K562 (cell line): ENCODE measurements around the gene CRIM1. TPM values are rescaled to one million over a fixed set of nuclear protein-coding genes. Genes with fewer than 3 reads are reported as not detected.
A peak's percentile ranks its signal among the peaks of the same experiment; 100 is the strongest.

Experiments used
- ARID1B ChIP-seq: fragments of 450-650 bp; IDR thresholded peaks from 2 replicates; pipeline ENCODE4 v1.6.1; 2016; ENCODE audit warnings: antibody characterized with exemption, mild to moderate bottlenecking, inconsistent platforms
- CXXC5 ChIP-seq: fragments of 250-450 bp; sonication (Bioruptor Pico); IDR thresholded peaks from 2 replicates; pipeline ENCODE4 v1.8.0; 2022; ENCODE audit warnings: inconsistent platforms, mild to moderate bottlenecking, moderate library complexity
- ETV6 ChIP-seq, 3 experiments: fragments of 150-350 bp in 1 of 3; sonication (generic) in 1 of 3; formaldehyde crosslinking in 1 of 3; IDR thresholded peaks; 2 replicates each; pipeline versions ENCODE4 v1.6.1 to v1.8.0; 2014 to 2022; ENCODE audit warnings: borderline replicate concordance in 2 of 3, low read depth in 2 of 3, antibody characterized with exemption in 1 of 3, low read length in 1 of 3, mild to moderate bottlenecking in 1 of 3, missing genetic modification reagents in 1 of 3
- GABPA ChIP-seq: fragments of 200-800 bp; sonication (Bioruptor generic); conservative IDR thresholded peaks from 2 replicates; pipeline ENCODE4 v1.6.1; 2016; ENCODE audit warnings: low read depth, missing genetic modification characterization, missing compliant biosample characterization
- HCFC1 ChIP-seq: IDR thresholded peaks from 2 replicates; pipeline ENCODE4 v1.6.1; 2012; ENCODE audit warnings: low read depth, low read length, improper control_type of control experiment
- MTA3 ChIP-seq: fragments of 450-650 bp; formaldehyde crosslinking; IDR thresholded peaks from 2 replicates; pipeline ENCODE4 v1.6.1; 2017; ENCODE audit warnings: mild to moderate bottlenecking, borderline replicate concordance
- MTF1 ChIP-seq: fragments of 250-450 bp; sonication (Bioruptor Pico); IDR thresholded peaks from 2 replicates; pipeline ENCODE4 v1.9.0; 2021; ENCODE audit warnings: moderate library complexity, mild to moderate bottlenecking, inconsistent platforms, borderline replicate concordance
- RBM39 ChIP-seq: fragments of 200-400 bp; formaldehyde crosslinking; optimal IDR thresholded peaks from 2 replicates; pipeline ENCODE3; 2018; ENCODE audit warnings: low read depth, low read length
- SIX5 ChIP-seq, 2 experiments: IDR thresholded peaks; 2 replicates each; pipeline ENCODE4 v1.6.1; 2011; ENCODE audit warnings: low read length in 2 of 2, borderline replicate concordance in 1 of 2, low read depth in 1 of 2, mild to moderate bottlenecking in 1 of 2, moderate library complexity in 1 of 2; ENCODE audit not compliant: insufficient read depth in 1 of 2
- SPI1 ChIP-seq: IDR thresholded peaks from 2 replicates; pipeline ENCODE4 v1.6.1; 2011; ENCODE audit warnings: low read depth, low read length, control low read depth, borderline replicate concordance
- TGIF2 ChIP-seq: sonication (generic); formaldehyde crosslinking; IDR thresholded peaks from 2 replicates; pipeline ENCODE4 v1.8.1; 2022; ENCODE audit warnings: mild to moderate bottlenecking, missing genetic modification reagents, moderate library complexity
- XRCC5 ChIP-seq: fragments of 200-400 bp; formaldehyde crosslinking; IDR thresholded peaks from 2 replicates; pipeline ENCODE4 v1.6.1; 2017; ENCODE audit warnings: low read depth, mild to moderate bottlenecking, low read length
- ZKSCAN3 ChIP-seq: fragments of 250-450 bp; sonication (Bioruptor Pico); IDR thresholded peaks from 2 replicates; pipeline ENCODE4 v1.4.0; 2020
- ZNF212 ChIP-seq: fragments of 450-650 bp; formaldehyde crosslinking; IDR thresholded peaks from 2 replicates; pipeline ENCODE4 v1.4.0; 2020; ENCODE audit warnings: mild to moderate bottlenecking
- polyA plus RNA-seq, 8 experiments: library from polyadenylated mRNA; depleted of rRNA in 4 of 8; stranded (reverse) in 5 of 8; unstranded in 3 of 8; fragments of >200 nt; fragmentation: Nextera tagmentation in 2 of 8; fragmentation: Illumina TruSeq in 1 of 8; extraction: Ambion mirVana in 2 of 8; extraction: Trizol in 1 of 8; gene quantifications; 2 replicates each; pipeline versions ENCODE4 v1.2.1 to v1.2.3, GENCODE V29; 2011 to 2014; ENCODE audit warnings: inconsistent platforms in 1 of 8, missing spikeins in 1 of 8
- total RNA-seq, 7 experiments: library from RNA; depleted of rRNA in 6 of 7; stranded (reverse); fragments of >200 nt in 6 of 7; fragmentation: Illumina TruSeq in 2 of 7; extraction: Trizol in 2 of 7; gene quantifications; 2 replicates each; pipeline versions ENCODE4 v1.2.1 to v1.2.3, GENCODE V29; 2011 to 2021; ENCODE audit warnings: low replicate concordance in 1 of 7
- TF ChIP-seq, protein P1 (sequence below): fragments of 450-650 bp; IDR thresholded peaks from 2 replicates; pipeline ENCODE4 v1.6.1; 2016; ENCODE audit warnings: mild to moderate bottlenecking, moderate library complexity
- TF ChIP-seq, protein P2 (sequence below): IDR thresholded peaks from 2 replicates; pipeline ENCODE4 v1.6.1; 2016; ENCODE audit warnings: missing genetic modification characterization, missing compliant biosample characterization

The CRIM1 gene
- total and polyA plus RNA-seq, 9 of the 15 experiments (the other 6 are each of a cell fraction or from before 2014, with no cell fraction given) = 0.01 to 0.36 (median 0.06) TPM; not detected in 1

DNA sequence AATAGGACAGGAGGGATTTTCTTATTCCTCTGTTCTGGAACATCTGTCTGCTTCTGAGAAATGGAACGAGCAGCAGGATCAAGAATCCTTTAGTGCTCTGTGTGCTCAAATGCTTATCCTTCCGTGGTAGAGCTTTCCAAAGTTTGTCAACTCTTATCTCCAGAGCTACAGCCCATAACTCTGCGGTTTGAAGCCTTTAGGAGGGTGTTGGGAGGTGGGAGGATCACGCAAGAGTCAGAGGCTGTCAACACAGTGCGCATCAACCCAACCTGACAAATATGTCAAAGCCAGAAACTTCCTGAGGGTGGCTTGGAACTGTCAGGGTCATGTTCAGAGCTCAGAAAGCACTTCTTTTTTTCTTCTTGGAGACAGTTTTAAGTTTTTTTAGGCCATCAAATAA lies 95.9 kb downstream of the CRIM1 start (continued):
- TF ChIP-seq MTF1 (CRISPR knock-in tag) = no peak
- TF ChIP-seq HCFC1 = no peak
- TF ChIP-seq ZKSCAN3 (CRISPR knock-in tag) = no peak
- TF ChIP-seq, protein P1, sequence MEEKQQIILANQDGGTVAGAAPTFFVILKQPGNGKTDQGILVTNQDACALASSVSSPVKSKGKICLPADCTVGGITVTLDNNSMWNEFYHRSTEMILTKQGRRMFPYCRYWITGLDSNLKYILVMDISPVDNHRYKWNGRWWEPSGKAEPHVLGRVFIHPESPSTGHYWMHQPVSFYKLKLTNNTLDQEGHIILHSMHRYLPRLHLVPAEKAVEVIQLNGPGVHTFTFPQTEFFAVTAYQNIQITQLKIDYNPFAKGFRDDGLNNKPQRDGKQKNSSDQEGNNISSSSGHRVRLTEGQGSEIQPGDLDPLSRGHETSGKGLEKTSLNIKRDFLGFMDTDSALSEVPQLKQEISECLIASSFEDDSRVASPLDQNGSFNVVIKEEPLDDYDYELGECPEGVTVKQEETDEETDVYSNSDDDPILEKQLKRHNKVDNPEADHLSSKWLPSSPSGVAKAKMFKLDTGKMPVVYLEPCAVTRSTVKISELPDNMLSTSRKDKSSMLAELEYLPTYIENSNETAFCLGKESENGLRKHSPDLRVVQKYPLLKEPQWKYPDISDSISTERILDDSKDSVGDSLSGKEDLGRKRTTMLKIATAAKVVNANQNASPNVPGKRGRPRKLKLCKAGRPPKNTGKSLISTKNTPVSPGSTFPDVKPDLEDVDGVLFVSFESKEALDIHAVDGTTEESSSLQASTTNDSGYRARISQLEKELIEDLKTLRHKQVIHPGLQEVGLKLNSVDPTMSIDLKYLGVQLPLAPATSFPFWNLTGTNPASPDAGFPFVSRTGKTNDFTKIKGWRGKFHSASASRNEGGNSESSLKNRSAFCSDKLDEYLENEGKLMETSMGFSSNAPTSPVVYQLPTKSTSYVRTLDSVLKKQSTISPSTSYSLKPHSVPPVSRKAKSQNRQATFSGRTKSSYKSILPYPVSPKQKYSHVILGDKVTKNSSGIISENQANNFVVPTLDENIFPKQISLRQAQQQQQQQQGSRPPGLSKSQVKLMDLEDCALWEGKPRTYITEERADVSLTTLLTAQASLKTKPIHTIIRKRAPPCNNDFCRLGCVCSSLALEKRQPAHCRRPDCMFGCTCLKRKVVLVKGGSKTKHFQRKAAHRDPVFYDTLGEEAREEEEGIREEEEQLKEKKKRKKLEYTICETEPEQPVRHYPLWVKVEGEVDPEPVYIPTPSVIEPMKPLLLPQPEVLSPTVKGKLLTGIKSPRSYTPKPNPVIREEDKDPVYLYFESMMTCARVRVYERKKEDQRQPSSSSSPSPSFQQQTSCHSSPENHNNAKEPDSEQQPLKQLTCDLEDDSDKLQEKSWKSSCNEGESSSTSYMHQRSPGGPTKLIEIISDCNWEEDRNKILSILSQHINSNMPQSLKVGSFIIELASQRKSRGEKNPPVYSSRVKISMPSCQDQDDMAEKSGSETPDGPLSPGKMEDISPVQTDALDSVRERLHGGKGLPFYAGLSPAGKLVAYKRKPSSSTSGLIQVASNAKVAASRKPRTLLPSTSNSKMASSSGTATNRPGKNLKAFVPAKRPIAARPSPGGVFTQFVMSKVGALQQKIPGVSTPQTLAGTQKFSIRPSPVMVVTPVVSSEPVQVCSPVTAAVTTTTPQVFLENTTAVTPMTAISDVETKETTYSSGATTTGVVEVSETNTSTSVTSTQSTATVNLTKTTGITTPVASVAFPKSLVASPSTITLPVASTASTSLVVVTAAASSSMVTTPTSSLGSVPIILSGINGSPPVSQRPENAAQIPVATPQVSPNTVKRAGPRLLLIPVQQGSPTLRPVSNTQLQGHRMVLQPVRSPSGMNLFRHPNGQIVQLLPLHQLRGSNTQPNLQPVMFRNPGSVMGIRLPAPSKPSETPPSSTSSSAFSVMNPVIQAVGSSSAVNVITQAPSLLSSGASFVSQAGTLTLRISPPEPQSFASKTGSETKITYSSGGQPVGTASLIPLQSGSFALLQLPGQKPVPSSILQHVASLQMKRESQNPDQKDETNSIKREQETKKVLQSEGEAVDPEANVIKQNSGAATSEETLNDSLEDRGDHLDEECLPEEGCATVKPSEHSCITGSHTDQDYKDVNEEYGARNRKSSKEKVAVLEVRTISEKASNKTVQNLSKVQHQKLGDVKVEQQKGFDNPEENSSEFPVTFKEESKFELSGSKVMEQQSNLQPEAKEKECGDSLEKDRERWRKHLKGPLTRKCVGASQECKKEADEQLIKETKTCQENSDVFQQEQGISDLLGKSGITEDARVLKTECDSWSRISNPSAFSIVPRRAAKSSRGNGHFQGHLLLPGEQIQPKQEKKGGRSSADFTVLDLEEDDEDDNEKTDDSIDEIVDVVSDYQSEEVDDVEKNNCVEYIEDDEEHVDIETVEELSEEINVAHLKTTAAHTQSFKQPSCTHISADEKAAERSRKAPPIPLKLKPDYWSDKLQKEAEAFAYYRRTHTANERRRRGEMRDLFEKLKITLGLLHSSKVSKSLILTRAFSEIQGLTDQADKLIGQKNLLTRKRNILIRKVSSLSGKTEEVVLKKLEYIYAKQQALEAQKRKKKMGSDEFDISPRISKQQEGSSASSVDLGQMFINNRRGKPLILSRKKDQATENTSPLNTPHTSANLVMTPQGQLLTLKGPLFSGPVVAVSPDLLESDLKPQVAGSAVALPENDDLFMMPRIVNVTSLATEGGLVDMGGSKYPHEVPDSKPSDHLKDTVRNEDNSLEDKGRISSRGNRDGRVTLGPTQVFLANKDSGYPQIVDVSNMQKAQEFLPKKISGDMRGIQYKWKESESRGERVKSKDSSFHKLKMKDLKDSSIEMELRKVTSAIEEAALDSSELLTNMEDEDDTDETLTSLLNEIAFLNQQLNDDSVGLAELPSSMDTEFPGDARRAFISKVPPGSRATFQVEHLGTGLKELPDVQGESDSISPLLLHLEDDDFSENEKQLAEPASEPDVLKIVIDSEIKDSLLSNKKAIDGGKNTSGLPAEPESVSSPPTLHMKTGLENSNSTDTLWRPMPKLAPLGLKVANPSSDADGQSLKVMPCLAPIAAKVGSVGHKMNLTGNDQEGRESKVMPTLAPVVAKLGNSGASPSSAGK = no peak
- TF ChIP-seq ARID1B = peak; percentile 91
- TF ChIP-seq CXXC5 (CRISPR knock-in tag) = peak; percentile 56
- no peak for TF ChIP-seq ETV6 (IDR thresholded peaks at IDR 0.05; ENCODE audit: borderline replicate concordance in 1 of 2, low read depth in 2 of 2, low read length in 1 of 2)
- no peak for TF ChIP-seq ETV6 (CRISPR knock-in tag; IDR thresholded peaks at IDR 0.05; ENCODE audit: borderline replicate concordance)
- no peak for TF ChIP-seq RBM39
- TF ChIP-seq SPI1 = 0 out of 2 replicates have a peak, but pooled peaks have one; percentile 4
- TF ChIP-seq GABPA = no peak
- no peak for TF ChIP-seq XRCC5
- no peak for TF ChIP-seq MTA3
- TF ChIP-seq, protein P2, sequence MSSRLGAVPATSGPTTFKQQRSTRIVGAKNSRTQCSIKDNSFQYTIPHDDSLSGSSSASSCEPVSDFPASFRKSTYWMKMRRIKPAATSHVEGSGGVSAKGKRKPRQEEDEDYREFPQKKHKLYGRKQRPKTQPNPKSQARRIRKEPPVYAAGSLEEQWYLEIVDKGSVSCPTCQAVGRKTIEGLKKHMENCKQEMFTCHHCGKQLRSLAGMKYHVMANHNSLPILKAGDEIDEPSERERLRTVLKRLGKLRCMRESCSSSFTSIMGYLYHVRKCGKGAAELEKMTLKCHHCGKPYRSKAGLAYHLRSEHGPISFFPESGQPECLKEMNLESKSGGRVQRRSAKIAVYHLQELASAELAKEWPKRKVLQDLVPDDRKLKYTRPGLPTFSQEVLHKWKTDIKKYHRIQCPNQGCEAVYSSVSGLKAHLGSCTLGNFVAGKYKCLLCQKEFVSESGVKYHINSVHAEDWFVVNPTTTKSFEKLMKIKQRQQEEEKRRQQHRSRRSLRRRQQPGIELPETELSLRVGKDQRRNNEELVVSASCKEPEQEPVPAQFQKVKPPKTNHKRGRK (tag) = no peak
- TF ChIP-seq ZNF212 = no peak
- no peak for TF ChIP-seq SIX5 (IDR thresholded peaks at IDR 0.05; ENCODE audit: borderline replicate concordance in 1 of 2, insufficient read depth in 1 of 2, low read depth in 1 of 2, low read length in 2 of 2)
- TF ChIP-seq TGIF2 (CRISPR knock-in tag) = no peak
